Measurements from ENCODE around the gene ARG2.

Gene ARG2

DNA sequence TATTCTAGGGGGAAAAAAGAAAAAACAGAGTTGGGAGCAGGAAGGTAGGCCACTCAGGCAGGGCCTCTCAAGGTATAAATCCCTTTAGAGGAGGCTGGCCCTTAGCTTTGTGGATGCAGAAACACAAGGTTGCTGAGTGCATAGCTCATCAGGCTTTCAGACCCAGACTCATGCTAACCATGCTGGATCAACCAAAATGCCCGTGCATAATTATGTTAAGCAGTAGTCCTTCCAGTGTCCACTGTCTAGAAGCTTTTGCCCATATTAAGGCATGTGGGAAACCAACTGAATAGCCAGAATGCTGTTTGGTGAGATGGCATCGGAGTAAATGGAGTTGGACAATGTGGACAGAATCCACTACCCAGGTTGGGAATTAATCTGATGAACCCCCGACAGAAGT lies 18.9 kb downstream of the ARG2 start:
- H3K4me3 ChIP-seq: no peak overlapping the region
- TF ChIP-seq, protein P1, sequence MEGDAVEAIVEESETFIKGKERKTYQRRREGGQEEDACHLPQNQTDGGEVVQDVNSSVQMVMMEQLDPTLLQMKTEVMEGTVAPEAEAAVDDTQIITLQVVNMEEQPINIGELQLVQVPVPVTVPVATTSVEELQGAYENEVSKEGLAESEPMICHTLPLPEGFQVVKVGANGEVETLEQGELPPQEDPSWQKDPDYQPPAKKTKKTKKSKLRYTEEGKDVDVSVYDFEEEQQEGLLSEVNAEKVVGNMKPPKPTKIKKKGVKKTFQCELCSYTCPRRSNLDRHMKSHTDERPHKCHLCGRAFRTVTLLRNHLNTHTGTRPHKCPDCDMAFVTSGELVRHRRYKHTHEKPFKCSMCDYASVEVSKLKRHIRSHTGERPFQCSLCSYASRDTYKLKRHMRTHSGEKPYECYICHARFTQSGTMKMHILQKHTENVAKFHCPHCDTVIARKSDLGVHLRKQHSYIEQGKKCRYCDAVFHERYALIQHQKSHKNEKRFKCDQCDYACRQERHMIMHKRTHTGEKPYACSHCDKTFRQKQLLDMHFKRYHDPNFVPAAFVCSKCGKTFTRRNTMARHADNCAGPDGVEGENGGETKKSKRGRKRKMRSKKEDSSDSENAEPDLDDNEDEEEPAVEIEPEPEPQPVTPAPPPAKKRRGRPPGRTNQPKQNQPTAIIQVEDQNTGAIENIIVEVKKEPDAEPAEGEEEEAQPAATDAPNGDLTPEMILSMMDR (IDR thresholded peaks at IDR 0.05): no peak
- DNase-seq (ENCODE audit: low spot score): no peak
- no peak overlapping the region for H3K27ac ChIP-seq

DNA sequence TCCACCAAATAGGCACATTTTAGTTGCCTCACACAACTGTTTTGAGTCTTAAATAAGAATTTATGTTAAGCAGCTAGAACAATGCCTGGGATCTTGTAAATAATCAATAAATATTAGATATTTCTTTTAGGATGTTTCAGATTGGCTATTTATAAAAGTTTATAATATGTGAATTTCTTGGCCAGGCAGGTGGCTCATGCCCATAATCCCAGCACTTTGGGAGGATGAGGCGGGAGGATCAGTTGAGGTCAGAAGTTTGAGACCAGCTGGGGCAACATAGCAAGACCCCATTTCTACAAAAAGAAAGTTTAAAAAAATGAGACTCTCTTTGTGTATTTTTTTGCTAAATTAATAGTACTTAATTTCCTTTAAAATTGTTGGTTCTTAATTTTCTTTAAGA lies 21.8 kb downstream of the ARG2 start:
- TF ChIP-seq, protein P1 (IDR thresholded peaks at IDR 0.05): no peak
- Histone ChIP-seq H3K27ac (no peak overlapping the region), H3K4me3 (no peak overlapping the region)
- no peak for DNase-seq (ENCODE audit: low spot score)

- Histone ChIP-seq H3K4me3 (no peak overlapping the region), H3K27ac (no peak overlapping the region)
- no peak for DNase-seq (ENCODE audit: low spot score)
- TF ChIP-seq, protein P1 (IDR thresholded peaks at IDR 0.05): no peak
Measured at GRCh38 chr14:67641902-67642749, 22.4 kb downstream of the ARG2 start.

- TF ChIP-seq, protein P1 (IDR thresholded peaks at IDR 0.05): no peak
- Histone ChIP-seq H3K4me3 (no peak overlapping the region), H3K27ac (no peak overlapping the region)
- no peak for DNase-seq (ENCODE audit: low spot score)
Measured at GRCh38 chr14:67643713-67644112, 24.0 kb downstream of the ARG2 start.

DNA sequence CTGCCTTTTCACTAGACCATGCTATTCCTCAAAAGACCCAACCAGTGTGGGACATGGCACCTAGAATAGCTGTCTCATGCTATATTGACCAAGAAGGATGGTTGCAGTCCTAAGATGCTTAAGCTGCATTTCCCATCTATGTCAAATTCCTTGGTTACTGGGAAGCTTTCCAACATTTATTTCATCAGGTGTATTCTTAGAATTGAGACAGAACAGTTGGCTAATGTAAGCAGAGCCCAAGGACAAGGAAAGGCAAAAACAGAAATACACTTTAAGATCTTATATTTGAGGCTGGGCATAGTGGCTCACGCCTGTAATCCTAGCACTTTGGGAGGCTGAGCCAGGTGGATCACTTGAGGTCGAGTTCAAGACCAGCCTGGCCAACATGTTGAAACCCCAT lies 24.7 kb downstream of the ARG2 start:
- TF ChIP-seq, protein P1 (IDR thresholded peaks at IDR 0.05): no peak
- Histone ChIP-seq H3K27ac (no peak overlapping the region), H3K4me3 (no peak overlapping the region)
- no peak for DNase-seq (ENCODE audit: low spot score)

DNA sequence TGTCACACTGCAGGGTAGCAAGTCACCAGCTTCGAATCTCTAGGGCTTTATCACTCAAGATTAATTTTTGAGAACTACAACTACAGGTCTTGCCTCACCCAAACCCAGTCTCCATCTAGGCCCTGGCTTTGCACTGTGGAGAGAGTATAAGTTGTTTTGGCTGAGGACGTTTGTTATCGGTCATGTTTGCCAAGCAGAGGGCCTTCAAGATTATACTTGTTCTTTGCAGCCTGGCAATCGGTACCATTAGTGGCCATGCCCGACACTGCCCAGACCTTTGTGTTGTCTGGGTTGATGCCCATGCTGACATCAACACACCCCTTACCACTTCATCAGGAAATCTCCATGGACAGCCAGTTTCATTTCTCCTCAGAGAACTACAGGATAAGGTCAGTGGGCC lies 25.7 kb downstream of the ARG2 start:
- Histone ChIP-seq H3K4me3 (no peak overlapping the region), H3K27ac (no peak overlapping the region)
- TF ChIP-seq, protein P1 (IDR thresholded peaks at IDR 0.05): no peak
- no peak for DNase-seq (ENCODE audit: low spot score)

DNA sequence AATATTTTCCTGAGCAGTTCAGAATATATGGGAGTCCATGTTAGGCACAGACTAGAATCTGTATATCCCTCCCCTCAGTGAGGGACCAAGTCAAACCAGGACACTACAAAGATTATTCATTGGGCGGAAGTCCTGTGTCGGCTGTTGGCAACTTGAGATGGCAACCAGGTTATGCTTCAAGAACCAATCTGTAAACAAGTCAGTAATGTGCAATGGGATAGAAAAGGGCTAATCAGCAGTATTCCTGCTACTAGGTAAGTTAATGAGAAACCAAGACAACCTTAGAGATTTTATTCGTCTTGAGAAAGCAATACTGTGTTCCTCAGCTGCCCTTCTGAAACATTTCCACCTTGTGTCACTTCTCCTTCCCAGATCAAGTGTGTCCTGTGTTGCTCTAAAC lies 26.4 kb downstream of the ARG2 start:
- no peak overlapping the region for H3K4me3 ChIP-seq
- no peak for DNase-seq (ENCODE audit: low spot score)

More for the DNA sequence above, 26.4 kb downstream of the ARG2 start:
- TF ChIP-seq, protein P1 (IDR thresholded peaks at IDR 0.05): no peak
- H3K27ac ChIP-seq: no peak overlapping the region

Measured in coronary artery (tissue), 2 donors.